ENCODE results near the gene SYAP1. TPM values are rescaled to one million over a fixed set of nuclear protein-coding genes. Genes with fewer than 3 reads are reported as not detected.

Gene SYAP1
- total and polyA plus RNA-seq, 2 experiments from 2014 or later, result 18.0 to 48.3 TPM

DNA sequence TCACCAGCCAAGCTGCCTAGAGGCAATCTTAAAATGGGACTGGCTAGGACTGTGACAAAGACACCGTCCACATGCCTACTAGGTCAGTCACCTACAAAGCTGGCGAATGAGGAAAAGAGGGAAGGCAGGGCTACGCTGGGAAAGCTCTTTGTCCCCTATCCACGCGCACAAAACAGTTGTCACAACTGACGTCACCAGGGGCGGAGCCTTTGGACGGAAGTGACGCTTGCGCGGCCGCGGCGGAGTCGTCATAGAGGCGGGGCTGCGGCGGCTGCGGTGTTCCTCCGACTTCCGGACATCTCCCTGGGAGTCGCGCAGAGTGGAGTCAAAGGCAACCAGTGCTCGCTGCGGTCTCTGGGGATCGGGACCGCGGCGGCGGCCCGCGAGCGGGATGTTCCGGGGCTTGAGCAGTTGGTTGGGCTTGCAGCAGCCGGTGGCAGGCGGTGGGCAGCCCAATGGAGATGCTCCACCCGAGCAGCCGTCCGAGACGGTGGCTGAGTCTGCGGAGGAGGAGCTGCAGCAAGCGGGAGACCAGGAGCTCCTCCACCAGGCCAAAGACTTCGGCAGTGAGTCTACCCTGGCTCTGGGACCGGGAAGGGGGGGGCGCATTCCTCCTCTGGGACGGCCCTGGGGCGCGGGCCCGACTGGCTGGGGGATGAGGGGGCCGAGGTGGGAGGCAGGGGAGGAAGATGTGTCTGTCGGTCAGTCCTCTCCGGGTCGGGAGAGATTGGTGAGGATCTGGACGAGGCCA lies at the start of gene SYAP1 (continued):
- TF ChIP-seq ETS1 (IDR thresholded peaks at IDR 0.05) (peak; percentile 14; the same call in 1 of the 2 replicates), JUNB (IDR thresholded peaks at IDR 0.05; ENCODE audit: unreplicated experiment) (no peak)

GRCh38 chrX:16671005-16671404 lies 48.4 kb upstream of the SYAP1 start:
- peak overlapping the region; percentile 27; the same call in 1 of the 2 replicates for H3K27ac ChIP-seq (ENCODE audit: low read depth)
- H3K36me3 ChIP-seq (ENCODE audit: insufficient read depth), result no peaks in the 10 kb centered on the region
- Mint-ChIP-seq H3K4me3 (no peak overlapping the region), H3K36me3 (ENCODE audit: low read depth) (peaks cover 54% of the 10 kb centered on the region), H3K27me3 (ENCODE audit: insufficient read depth, low read depth, poor library complexity) (no peaks in the 10 kb centered on the region), H3K4me1 (peaks cover 7% of the 10 kb centered on the region; the same call in 2 of the 3 replicates), H3K27ac (peak overlapping the region; percentile 39; the same call in 1 of the 2 replicates), H3K9me3 (no peaks in the 10 kb centered on the region)
- peaks cover 2% of the 10 kb centered on the region; the same call in 1 of the 2 replicates for H3K4me1 ChIP-seq (ENCODE audit: insufficient read depth)
- no peak overlapping the region for H3K4me3 ChIP-seq
- no peaks in the 10 kb centered on the region for H3K79me2 ChIP-seq (replicated peaks; ENCODE audit: insufficient read depth)
- TF ChIP-seq, protein P1, sequence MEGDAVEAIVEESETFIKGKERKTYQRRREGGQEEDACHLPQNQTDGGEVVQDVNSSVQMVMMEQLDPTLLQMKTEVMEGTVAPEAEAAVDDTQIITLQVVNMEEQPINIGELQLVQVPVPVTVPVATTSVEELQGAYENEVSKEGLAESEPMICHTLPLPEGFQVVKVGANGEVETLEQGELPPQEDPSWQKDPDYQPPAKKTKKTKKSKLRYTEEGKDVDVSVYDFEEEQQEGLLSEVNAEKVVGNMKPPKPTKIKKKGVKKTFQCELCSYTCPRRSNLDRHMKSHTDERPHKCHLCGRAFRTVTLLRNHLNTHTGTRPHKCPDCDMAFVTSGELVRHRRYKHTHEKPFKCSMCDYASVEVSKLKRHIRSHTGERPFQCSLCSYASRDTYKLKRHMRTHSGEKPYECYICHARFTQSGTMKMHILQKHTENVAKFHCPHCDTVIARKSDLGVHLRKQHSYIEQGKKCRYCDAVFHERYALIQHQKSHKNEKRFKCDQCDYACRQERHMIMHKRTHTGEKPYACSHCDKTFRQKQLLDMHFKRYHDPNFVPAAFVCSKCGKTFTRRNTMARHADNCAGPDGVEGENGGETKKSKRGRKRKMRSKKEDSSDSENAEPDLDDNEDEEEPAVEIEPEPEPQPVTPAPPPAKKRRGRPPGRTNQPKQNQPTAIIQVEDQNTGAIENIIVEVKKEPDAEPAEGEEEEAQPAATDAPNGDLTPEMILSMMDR (conservative IDR thresholded peaks at IDR 0.05; ENCODE audit: low read depth in 2 of 2), result peak; percentile 54 to 63
- TF ChIP-seq, protein P2, sequence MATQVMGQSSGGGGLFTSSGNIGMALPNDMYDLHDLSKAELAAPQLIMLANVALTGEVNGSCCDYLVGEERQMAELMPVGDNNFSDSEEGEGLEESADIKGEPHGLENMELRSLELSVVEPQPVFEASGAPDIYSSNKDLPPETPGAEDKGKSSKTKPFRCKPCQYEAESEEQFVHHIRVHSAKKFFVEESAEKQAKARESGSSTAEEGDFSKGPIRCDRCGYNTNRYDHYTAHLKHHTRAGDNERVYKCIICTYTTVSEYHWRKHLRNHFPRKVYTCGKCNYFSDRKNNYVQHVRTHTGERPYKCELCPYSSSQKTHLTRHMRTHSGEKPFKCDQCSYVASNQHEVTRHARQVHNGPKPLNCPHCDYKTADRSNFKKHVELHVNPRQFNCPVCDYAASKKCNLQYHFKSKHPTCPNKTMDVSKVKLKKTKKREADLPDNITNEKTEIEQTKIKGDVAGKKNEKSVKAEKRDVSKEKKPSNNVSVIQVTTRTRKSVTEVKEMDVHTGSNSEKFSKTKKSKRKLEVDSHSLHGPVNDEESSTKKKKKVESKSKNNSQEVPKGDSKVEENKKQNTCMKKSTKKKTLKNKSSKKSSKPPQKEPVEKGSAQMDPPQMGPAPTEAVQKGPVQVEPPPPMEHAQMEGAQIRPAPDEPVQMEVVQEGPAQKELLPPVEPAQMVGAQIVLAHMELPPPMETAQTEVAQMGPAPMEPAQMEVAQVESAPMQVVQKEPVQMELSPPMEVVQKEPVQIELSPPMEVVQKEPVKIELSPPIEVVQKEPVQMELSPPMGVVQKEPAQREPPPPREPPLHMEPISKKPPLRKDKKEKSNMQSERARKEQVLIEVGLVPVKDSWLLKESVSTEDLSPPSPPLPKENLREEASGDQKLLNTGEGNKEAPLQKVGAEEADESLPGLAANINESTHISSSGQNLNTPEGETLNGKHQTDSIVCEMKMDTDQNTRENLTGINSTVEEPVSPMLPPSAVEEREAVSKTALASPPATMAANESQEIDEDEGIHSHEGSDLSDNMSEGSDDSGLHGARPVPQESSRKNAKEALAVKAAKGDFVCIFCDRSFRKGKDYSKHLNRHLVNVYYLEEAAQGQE (IDR thresholded peaks at IDR 0.05; ENCODE audit: unreplicated experiment), result no peak
- H3K9me2 ChIP-seq (ENCODE audit: insufficient read depth), result no peaks in the 10 kb centered on the region
- no peaks in the 10 kb centered on the region for H3F3A ChIP-seq (replicated peaks; ENCODE audit: low read depth)
- no peaks in the 10 kb centered on the region for H3K27me3 ChIP-seq (ENCODE audit: insufficient read depth)
- H3K4me2 ChIP-seq, result no peak overlapping the region
- ATAC-seq (peak; percentile 54), DNase-seq (ENCODE audit: low spot score) (peak; percentile 52)
- no peaks in the 10 kb centered on the region for H4K20me1 ChIP-seq (replicated peaks; ENCODE audit: insufficient read depth)
- no peak overlapping the region for H2AFZ ChIP-seq

- no peaks in the 10 kb centered on the region for H3K9me2 ChIP-seq (ENCODE audit: insufficient read depth)
- H4K20me1 ChIP-seq (replicated peaks; ENCODE audit: insufficient read depth), result no peaks in the 10 kb centered on the region
- no peaks in the 10 kb centered on the region for H3K9me3 Mint-ChIP-seq
- no peaks in the 10 kb centered on the region; the same call in 1 of the 2 replicates for H3K36me3 ChIP-seq (ENCODE audit: insufficient read depth)
- DNase-seq (ENCODE audit: low spot score) (no peak), ATAC-seq (no peak)
- H3K27ac ChIP-seq (ENCODE audit: low read depth), result no peak overlapping the region
- no peaks in the 10 kb centered on the region for H3K4me1 ChIP-seq (ENCODE audit: insufficient read depth)
- H3F3A ChIP-seq (replicated peaks; ENCODE audit: low read depth), result no peaks in the 10 kb centered on the region
- no peaks in the 10 kb centered on the region for H3K27me3 ChIP-seq (ENCODE audit: insufficient read depth)
- no peak for TF ChIP-seq ZNF114 (CRISPR knock-in tag; IDR thresholded peaks at IDR 0.05)
- no peak for TF ChIP-seq ZNF331 (CRISPR knock-in tag; IDR thresholded peaks at IDR 0.05; ENCODE audit: low read depth)
- TF ChIP-seq POLR2AphosphoS5 (IDR thresholded peaks at IDR 0.05; ENCODE audit: low read depth), result no peak
- TF ChIP-seq NANOG (IDR thresholded peaks at IDR 0.05; ENCODE audit: borderline replicate concordance), result no peak
- TF ChIP-seq EZH2phosphoT487 (IDR thresholded peaks at IDR 0.05; ENCODE audit: unreplicated experiment), result no peak
- TF ChIP-seq, protein P2 (IDR thresholded peaks at IDR 0.05; ENCODE audit: unreplicated experiment), result no peak
- no peak for TF ChIP-seq CREB1 (CRISPR knock-in tag; IDR thresholded peaks at IDR 0.05; ENCODE audit: low read depth)
- H3K4me1 Mint-ChIP-seq, result no peaks in the 10 kb centered on the region
- no peak overlapping the region for H3K4me3 Mint-ChIP-seq
- no peaks in the 10 kb centered on the region for H3K79me2 ChIP-seq (replicated peaks; ENCODE audit: insufficient read depth)
- H3K27ac Mint-ChIP-seq, result no peak overlapping the region
- no peaks in the 10 kb centered on the region for H3K27me3 Mint-ChIP-seq (ENCODE audit: insufficient read depth, low read depth, poor library complexity)
- no peak overlapping the region for H2AFZ ChIP-seq
- H3K36me3 Mint-ChIP-seq (ENCODE audit: low read depth), result peaks cover 54% of the 10 kb centered on the region
- no peak overlapping the region for H3K4me3 ChIP-seq
- H3K4me2 ChIP-seq, result no peak overlapping the region
Measured at GRCh38 chrX:16678689-16679088, 40.7 kb upstream of the SYAP1 start.
